B cell (primary cell): ENCODE measurements around the gene SPTB. TPM values are rescaled to one million over a fixed set of nuclear protein-coding genes. Genes with fewer than 3 reads are reported as not detected.

Experiments used
- ATAC-seq: fragments of 200-7000 bp; cut with Tn5 transposase; one replicate; pipeline ENCODE4 v1.10.0; 2021; ENCODE audit warnings: low read depth, mild to moderate bottlenecking, moderate number of reproducible peaks, moderate library complexity
- CTCF ChIA-PET: fragments of 350-600 bp; sonication (Branson Sonifier 250); formaldehyde crosslinking; loops from one replicate; lab custom pipeline; 2021; ENCODE audit warnings: antibody characterized with exemption, inconsistent platforms; lab: Charles Lee
- POLR2A ChIA-PET: fragments of 350-600 bp; sonication (Branson Sonifier 250); formaldehyde crosslinking; loops from one replicate; lab custom pipeline; 2021; ENCODE audit warnings: antibody characterized with exemption; lab: Charles Lee
- DNase-seq: peaks from one replicate; pipeline ENCODE4 v3.0.0; 2013
- H2AFZ ChIP-seq: 2 replicates; pipeline ENCODE4 v1.6.1; 2012; ENCODE audit warnings: mild to moderate bottlenecking, low read depth, low read length; ENCODE audit not compliant: insufficient read depth, poor library complexity, severe bottlenecking
- H3K27ac ChIP-seq, 2 donors: 1 replicate in 1 of 2; 2 replicates in 1 of 2; pipeline ENCODE4 v1.5.1; 2012 to 2013; ENCODE audit warnings: low read length in 2 of 2, mild to moderate bottlenecking in 2 of 2, moderate library complexity in 1 of 2
- H3K27me3 ChIP-seq, 4 experiments: fragments of 200-600 bp in 1 of 4; sonication (generic) in 1 of 4; replicated peaks in 1 of 4; 1 replicate in 2 of 4; 2 replicates in 2 of 4; pipeline versions ENCODE4 v1.6.1 to v1.7.0; 2013 to 2016; ENCODE audit warnings: low read length in 3 of 4, mild to moderate bottlenecking in 2 of 4, mixed read lengths in 1 of 4, moderate library complexity in 1 of 4; ENCODE audit not compliant: insufficient read depth in 4 of 4, control insufficient read depth in 3 of 4; ENCODE audit errors: control extremely low read depth in 1 of 4
- H3K36me3 ChIP-seq, 2 experiments: replicated peaks in 1 of 2; 1 replicate in 1 of 2; 2 replicates in 1 of 2; pipeline versions ENCODE4 v1.6.1 to v1.7.1; 2013; ENCODE audit warnings: low read length in 1 of 2; ENCODE audit not compliant: insufficient read depth in 2 of 2, control insufficient read depth in 1 of 2; ENCODE audit errors: control extremely low read depth in 1 of 2, extremely low read depth in 1 of 2
- H3K4me1 ChIP-seq, 2 donors: fragments of 200-600 bp in 1 of 2; sonication (generic) in 1 of 2; 1 replicate in 1 of 2; 2 replicates in 1 of 2; pipeline versions ENCODE4 v1.5.1 to v1.6.1; 2013 to 2017; ENCODE audit warnings: low read length in 2 of 2; ENCODE audit not compliant: control insufficient read depth in 2 of 2, insufficient read depth in 2 of 2
- H3K4me2 ChIP-seq: replicated peaks from 2 replicates; pipeline ENCODE3; 2012; ENCODE audit warnings: mild to moderate bottlenecking, low read depth, low read length; ENCODE audit not compliant: poor library complexity, severe bottlenecking
- H3K4me3 ChIP-seq, 5 experiments: fragments of 200-600 bp in 1 of 5; sonication (generic) in 1 of 5; 1 replicate in 3 of 5; 2 replicates in 2 of 5; pipeline versions ENCODE4 v1.5.1 to v1.7.0; 2011 to 2016; ENCODE audit warnings: low read length in 4 of 5, mild to moderate bottlenecking in 4 of 5, low read depth in 2 of 5, control low read depth in 1 of 5, moderate library complexity in 1 of 5; ENCODE audit not compliant: insufficient read depth in 1 of 5; ENCODE audit errors: control extremely low read depth in 1 of 5, extremely low read depth in 1 of 5
- H3K79me2 ChIP-seq: fragments of 200-600 bp; sonication (generic); one replicate; pipeline ENCODE4 v1.6.0; 2016; ENCODE audit warnings: low read length; ENCODE audit not compliant: control insufficient read depth, insufficient read depth
- H3K9ac ChIP-seq: fragments of 200-600 bp; sonication (generic); 2 replicates; pipeline ENCODE4 v1.6.1; 2017; ENCODE audit warnings: mild to moderate bottlenecking, low read length, moderate library complexity
- H3K9me3 ChIP-seq, 3 donors: one replicate each; pipeline versions ENCODE4 v1.6.1 to v1.7.1; 2013; ENCODE audit warnings: low read length in 2 of 3; ENCODE audit not compliant: control insufficient read depth in 2 of 3, insufficient read depth in 1 of 3; ENCODE audit errors: control extremely low read depth in 1 of 3
- H4K20me1 ChIP-seq: 2 replicates; pipeline ENCODE4 v1.6.0; 2012; ENCODE audit warnings: mild to moderate bottlenecking, low read length; ENCODE audit not compliant: insufficient read depth, control insufficient read depth, poor library complexity, severe bottlenecking
- H3K27ac Mint-ChIP-seq: one replicate; pipeline ENCODE4 v1.8.0; 2021; ENCODE audit warnings: mixed read lengths
- H3K27me3 Mint-ChIP-seq: one replicate; pipeline ENCODE4 v1.8.0; 2021; ENCODE audit warnings: mixed read lengths
- H3K4me1 Mint-ChIP-seq: one replicate; pipeline ENCODE4 v1.8.0; 2021; ENCODE audit warnings: mixed read lengths
- H3K4me3 Mint-ChIP-seq: one replicate; pipeline ENCODE4 v1.8.0; 2021; ENCODE audit warnings: mixed read lengths
- H3K9me3 Mint-ChIP-seq: one replicate; pipeline ENCODE4 v1.8.0; 2022; ENCODE audit warnings: mixed read lengths; ENCODE audit not compliant: insufficient read depth
- CTCF ChIP-seq: fragments of 200-600 bp; IDR thresholded peaks from one replicate; pipeline ENCODE4 v1.8.0; 2022; ENCODE audit warnings: antibody characterized with exemption, mild to moderate bottlenecking
- EZH2 ChIP-seq: IDR thresholded peaks from 2 replicates; pipeline ENCODE4 v1.6.1; 2012; ENCODE audit warnings: borderline replicate concordance, low read depth, mild to moderate bottlenecking, moderate library complexity, low read length; ENCODE audit not compliant: insufficient read depth, poor library complexity, severe bottlenecking
- WGBS: methylation state at CpG from one replicate; pipeline ENCODE4 v1.1.5; 2013; ENCODE audit warnings: missing lambda C conversion rate; ENCODE audit not compliant: insufficient coverage; 5-methylcytosine and 5-hydroxymethylcytosine counted together
- intact Hi-C: fragments of 100-400 bp; cut with micrococcal nuclease; formaldehyde crosslinking; loops from one replicate; pipeline ENCODE4 v1.10.0; 2022
- polyA plus RNA-seq: library from polyadenylated mRNA; depleted of rRNA; stranded (reverse); fragments of >200 nt; gene quantifications from 2 replicates; pipeline ENCODE4 v1.2.3, GENCODE V29; 2012
- total RNA-seq, 2 donors: library from RNA; stranded (reverse); fragments of 120-200 nt in 1 of 2; gene quantifications; 1 replicate in 1 of 2; 2 replicates in 1 of 2; pipeline versions ENCODE4 v1.2.3 to v1.2.4, GENCODE V29; 2013 to 2022

The SPTB gene
- total and polyA plus RNA-seq, 2 donors (not counting 1 experiment from before 2014, with no cell fraction given), result 0.12 TPM; not detected in 1

- no peak overlapping the region for H3K27ac ChIP-seq
- no peak overlapping the region for H3K4me2 ChIP-seq
- no peaks in the 10 kb centered on the region for H4K20me1 ChIP-seq
- no peak overlapping the region for H2AFZ ChIP-seq
- H3K4me1 ChIP-seq, result no peaks in the 10 kb centered on the region
- no peaks in the 10 kb centered on the region for H3K9me3 ChIP-seq
- Mint-ChIP-seq H3K27ac (no peak overlapping the region), H3K4me3 (no peak overlapping the region), H3K27me3 (peaks cover 35% of the 10 kb centered on the region), H3K4me1 (no peaks in the 10 kb centered on the region), H3K9me3 (no peaks in the 10 kb centered on the region)
- DNase-seq, result no peak
- WGBS, result 76% methylated on average over 6 of the region's 11 CpGs
- no peaks in the 10 kb centered on the region for H3K79me2 ChIP-seq
- CTCF ChIA-PET, result interaction anchor here (0.8 to 1.1 kb wide), 3 partner anchors 34 to 35 kb away, joined by 3 to 4 read pairs (median 3); no protein-coding TSS in a partner anchor
- no peak for TF ChIP-seq EZH2
- TF ChIP-seq CTCF, result no peak
- ATAC-seq, result no peak
- H3K4me3 ChIP-seq, result no peak overlapping the region
- intact Hi-C loops, result no loop called here
- H3K27me3 ChIP-seq, result peaks cover 0 to 5% (median 0%) of the 10 kb centered on the region in 4 experiments
- H3K9ac ChIP-seq, result no peak overlapping the region
- no peaks in the 10 kb centered on the region for H3K36me3 ChIP-seq
- POLR2A ChIA-PET, result no interaction called here
Observed at GRCh38 chr14:64856529-64857445, 22.9 kb downstream of the SPTB start.
